OCI-LY1 (cell line): Measurements from ENCODE around the gene PLTP.

Experiments used
- H2AFZ ChIP-seq: fragments of 200-600 bp; sonication (generic), shearing (Covaris generic); 2 replicates; pipeline ENCODE4 v1.6.0; 2014; ENCODE audit warnings: antibody characterized with exemption, mild to moderate bottlenecking, low read length
- H3F3A ChIP-seq: fragments of 200-600 bp; sonication (generic), shearing (Covaris generic); 2 replicates; pipeline ENCODE4 v1.6.0; 2014; ENCODE audit warnings: mild to moderate bottlenecking, antibody characterized with exemption, low read length, moderate library complexity; ENCODE audit not compliant: insufficient read depth
- H3K27ac ChIP-seq: fragments of 200-600 bp; sonication (generic); 2 replicates; pipeline ENCODE4 v1.5.1; 2014; ENCODE audit warnings: low read length, mixed run types, mild to moderate bottlenecking, low read depth; ENCODE audit not compliant: poor library complexity, severe bottlenecking
- H3K27me3 ChIP-seq: fragments of 200-600 bp; sonication (generic); 2 replicates; pipeline ENCODE4 v1.6.0; 2014; ENCODE audit warnings: antibody characterized with exemption, mild to moderate bottlenecking, low read length, moderate library complexity; ENCODE audit not compliant: insufficient read depth
- H3K36me3 ChIP-seq: fragments of 200-600 bp; sonication (generic); 2 replicates; pipeline ENCODE4 v1.6.1; 2014; ENCODE audit warnings: mild to moderate bottlenecking, antibody characterized with exemption, low read length, moderate library complexity, mixed read lengths; ENCODE audit not compliant: insufficient read depth
- H3K4me1 ChIP-seq: fragments of 200-600 bp; sonication (generic); 2 replicates; pipeline ENCODE4 v1.5.1; 2014; ENCODE audit warnings: mild to moderate bottlenecking, low read length, moderate library complexity; ENCODE audit not compliant: insufficient read depth, severe bottlenecking
- H3K4me2 ChIP-seq: fragments of 200-600 bp; sonication (generic), shearing (Covaris generic); 2 replicates; pipeline ENCODE4 v1.6.1; 2014; ENCODE audit warnings: low read length
- H3K4me3 ChIP-seq: fragments of 200-600 bp; sonication (generic); 2 replicates; pipeline ENCODE4 v1.5.1; 2014; ENCODE audit warnings: low read length, low read depth, mild to moderate bottlenecking, mixed read lengths; ENCODE audit not compliant: poor library complexity, severe bottlenecking
- H3K79me2 ChIP-seq: fragments of 200-600 bp; shearing (Covaris generic); 2 replicates; pipeline ENCODE4 v1.6.1; 2016; ENCODE audit warnings: mixed run types, low read length, mixed read lengths; ENCODE audit not compliant: insufficient read depth
- H3K9ac ChIP-seq: fragments of 200-600 bp; sonication (generic), shearing (Covaris generic); 2 replicates; pipeline ENCODE4 v1.6.1; 2014; ENCODE audit warnings: mild to moderate bottlenecking, low read length, mixed read lengths
- H3K9me2 ChIP-seq: fragments of 200-600 bp; sonication (generic), shearing (Covaris generic); 2 replicates; pipeline ENCODE4 v1.6.1; 2014; ENCODE audit warnings: low read depth, mild to moderate bottlenecking, low read length, mixed read lengths
- H3K9me3 ChIP-seq: fragments of 200-600 bp; shearing (Covaris generic); 2 replicates; pipeline ENCODE4 v1.6.1; 2014; ENCODE audit warnings: low read length, mixed read lengths
- H4K20me1 ChIP-seq: fragments of 200-600 bp; sonication (generic), shearing (Covaris generic); 2 replicates; pipeline ENCODE4 v1.6.0; 2016; ENCODE audit warnings: mild to moderate bottlenecking, low read length; ENCODE audit not compliant: insufficient read depth
- CTCF ChIP-seq: fragments of 200-600 bp; sonication (generic), shearing (Covaris generic); IDR thresholded peaks from 2 replicates; pipeline ENCODE4 v1.5.1; 2017; ENCODE audit warnings: mild to moderate bottlenecking, antibody characterized with exemption, low read length, moderate library complexity, mixed read lengths
- EZH2 ChIP-seq: fragments of 200-600 bp; sonication (generic), shearing (Covaris generic); IDR thresholded peaks from 2 replicates; pipeline ENCODE4 v1.8.0; 2017; ENCODE audit warnings: borderline replicate concordance, mixed run types, mild to moderate bottlenecking, antibody characterized with exemption, low read length, moderate library complexity, mixed read lengths

PLTP gene

GRCh38 chr20:45897692-45898091 is 14.3 kb downstream of the PLTP start:
- H3K36me3 ChIP-seq = peaks cover 23% of the 10 kb centered on the region; the same call in 1 of the 2 replicates
- TF ChIP-seq EZH2 (no peak), CTCF (no peak)
- no peaks in the 10 kb centered on the region for H3K27me3 ChIP-seq
- H3K27ac ChIP-seq = no peak overlapping the region
- H3F3A ChIP-seq = no peaks in the 10 kb centered on the region
- no peak overlapping the region for H3K4me2 ChIP-seq
- no peak overlapping the region for H3K4me3 ChIP-seq
- no peaks in the 10 kb centered on the region for H3K79me2 ChIP-seq
- H3K9me2 ChIP-seq = no peaks in the 10 kb centered on the region
- H3K4me1 ChIP-seq = peaks cover 4% of the 10 kb centered on the region
- no peak overlapping the region for H3K9ac ChIP-seq
- H3K9me3 ChIP-seq = no peaks in the 10 kb centered on the region
- no peak overlapping the region for H2AFZ ChIP-seq
- no peaks in the 10 kb centered on the region for H4K20me1 ChIP-seq

GRCh38 chr20:45897289-45897688 is 14.7 kb downstream of the PLTP start:
- H2AFZ ChIP-seq = no peak overlapping the region
- H3K9ac ChIP-seq = no peak overlapping the region
- no peaks in the 10 kb centered on the region for H3K79me2 ChIP-seq
- peaks cover 8% of the 10 kb centered on the region for H3K4me1 ChIP-seq
- H4K20me1 ChIP-seq = no peaks in the 10 kb centered on the region
- TF ChIP-seq EZH2 (no peak), CTCF (no peak)
- H3K4me3 ChIP-seq = no peak overlapping the region
- H3K27me3 ChIP-seq = no peaks in the 10 kb centered on the region
- no peak overlapping the region for H3K4me2 ChIP-seq
- no peaks in the 10 kb centered on the region for H3K9me2 ChIP-seq
- no peaks in the 10 kb centered on the region for H3K9me3 ChIP-seq
- peaks cover 23% of the 10 kb centered on the region; the same call in 1 of the 2 replicates for H3K36me3 ChIP-seq
- no peak overlapping the region for H3K27ac ChIP-seq
- H3F3A ChIP-seq = no peaks in the 10 kb centered on the region

- Histone ChIP-seq H3K9me2 (no peaks in the 10 kb centered on the region), H3K4me3 (no peak overlapping the region), H3K79me2 (no peaks in the 10 kb centered on the region), H3K4me1 (peaks cover 14% of the 10 kb centered on the region), H3K27ac (no peak overlapping the region), H3K9ac (no peak overlapping the region), H3K27me3 (no peaks in the 10 kb centered on the region), H3F3A (no peaks in the 10 kb centered on the region), H3K9me3 (no peaks in the 10 kb centered on the region), H2AFZ (no peak overlapping the region), H4K20me1 (no peaks in the 10 kb centered on the region), H3K36me3 (peaks cover 23% of the 10 kb centered on the region; the same call in 1 of the 2 replicates), H3K4me2 (no peak overlapping the region)
- no peak for TF ChIP-seq EZH2
- no peak for TF ChIP-seq CTCF
These were observed 15.3 kb downstream of the PLTP start for GRCh38 chr20:45896641-45897161.
